ENCODE data around the gene USP30. TPM values are rescaled to one million over a fixed set of nuclear protein-coding genes. Genes with fewer than 3 reads are reported as not detected.

Gene USP30, protein sequence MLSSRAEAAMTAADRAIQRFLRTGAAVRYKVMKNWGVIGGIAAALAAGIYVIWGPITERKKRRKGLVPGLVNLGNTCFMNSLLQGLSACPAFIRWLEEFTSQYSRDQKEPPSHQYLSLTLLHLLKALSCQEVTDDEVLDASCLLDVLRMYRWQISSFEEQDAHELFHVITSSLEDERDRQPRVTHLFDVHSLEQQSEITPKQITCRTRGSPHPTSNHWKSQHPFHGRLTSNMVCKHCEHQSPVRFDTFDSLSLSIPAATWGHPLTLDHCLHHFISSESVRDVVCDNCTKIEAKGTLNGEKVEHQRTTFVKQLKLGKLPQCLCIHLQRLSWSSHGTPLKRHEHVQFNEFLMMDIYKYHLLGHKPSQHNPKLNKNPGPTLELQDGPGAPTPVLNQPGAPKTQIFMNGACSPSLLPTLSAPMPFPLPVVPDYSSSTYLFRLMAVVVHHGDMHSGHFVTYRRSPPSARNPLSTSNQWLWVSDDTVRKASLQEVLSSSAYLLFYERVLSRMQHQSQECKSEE
- total RNA-seq: 9.4 TPM in 2 replicates

DNA sequence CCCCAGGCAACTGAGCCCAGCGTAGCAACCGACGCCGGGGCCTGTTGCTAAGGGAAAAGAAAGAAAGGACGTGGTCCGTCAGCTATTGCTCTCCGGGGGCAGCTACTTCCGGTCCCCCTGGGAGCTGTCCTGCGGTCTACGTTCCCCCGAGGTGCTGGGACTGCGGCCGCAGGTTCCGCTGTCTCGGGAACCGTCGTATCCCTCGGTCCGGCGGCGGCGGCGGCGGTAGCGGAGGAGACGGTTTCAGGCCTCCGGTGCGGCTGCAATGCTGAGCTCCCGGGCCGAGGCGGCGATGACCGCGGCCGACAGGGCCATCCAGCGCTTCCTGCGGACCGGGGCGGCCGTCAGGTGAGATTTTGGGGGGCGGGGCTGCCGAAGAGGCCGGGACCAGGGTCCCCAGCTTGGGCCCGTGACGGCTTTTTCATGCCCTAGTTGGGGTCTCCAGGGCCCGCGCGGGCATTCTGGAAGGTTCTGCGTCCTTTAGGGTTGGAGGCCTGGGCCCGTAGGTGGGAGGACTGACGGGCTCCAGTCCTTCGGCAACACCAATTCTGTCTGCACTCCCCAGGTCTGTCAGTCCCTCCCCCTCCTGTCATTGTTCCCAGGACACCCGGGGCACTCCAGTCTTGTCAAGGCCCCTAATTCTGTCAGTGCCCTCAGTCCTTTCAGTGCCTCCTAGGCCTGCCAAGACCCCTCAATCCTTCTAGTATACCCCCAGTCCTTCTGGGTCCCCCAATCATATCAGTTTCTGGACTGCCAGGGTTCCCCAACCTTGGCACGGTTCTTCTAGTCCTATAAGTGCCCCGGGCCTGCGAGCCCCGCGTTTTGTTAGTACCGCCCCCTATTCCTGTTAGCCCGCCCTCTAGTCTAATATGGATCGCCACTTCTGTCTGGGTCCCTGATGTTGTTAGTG lies at the start of gene USP30:
Gene USP30, plus strand, starts transcription at position 163 of the 910 bp plus-strand sequence. Its CDS starts 103 bp downstream, at position 266.
- H3K36me3 ChIP-seq (ENCODE audit: control insufficient read depth, insufficient read depth, low read length): no peaks in the 10 kb centered on the region
- TF ChIP-seq, protein P1, sequence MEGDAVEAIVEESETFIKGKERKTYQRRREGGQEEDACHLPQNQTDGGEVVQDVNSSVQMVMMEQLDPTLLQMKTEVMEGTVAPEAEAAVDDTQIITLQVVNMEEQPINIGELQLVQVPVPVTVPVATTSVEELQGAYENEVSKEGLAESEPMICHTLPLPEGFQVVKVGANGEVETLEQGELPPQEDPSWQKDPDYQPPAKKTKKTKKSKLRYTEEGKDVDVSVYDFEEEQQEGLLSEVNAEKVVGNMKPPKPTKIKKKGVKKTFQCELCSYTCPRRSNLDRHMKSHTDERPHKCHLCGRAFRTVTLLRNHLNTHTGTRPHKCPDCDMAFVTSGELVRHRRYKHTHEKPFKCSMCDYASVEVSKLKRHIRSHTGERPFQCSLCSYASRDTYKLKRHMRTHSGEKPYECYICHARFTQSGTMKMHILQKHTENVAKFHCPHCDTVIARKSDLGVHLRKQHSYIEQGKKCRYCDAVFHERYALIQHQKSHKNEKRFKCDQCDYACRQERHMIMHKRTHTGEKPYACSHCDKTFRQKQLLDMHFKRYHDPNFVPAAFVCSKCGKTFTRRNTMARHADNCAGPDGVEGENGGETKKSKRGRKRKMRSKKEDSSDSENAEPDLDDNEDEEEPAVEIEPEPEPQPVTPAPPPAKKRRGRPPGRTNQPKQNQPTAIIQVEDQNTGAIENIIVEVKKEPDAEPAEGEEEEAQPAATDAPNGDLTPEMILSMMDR (IDR thresholded peaks at IDR 0.05; ENCODE audit: insufficient read depth, low read length, poor library complexity, severe bottlenecking): no peak
- DNase-seq (ENCODE audit: low read depth): peak; percentile 19
- H3K27me3 ChIP-seq (ENCODE audit: control insufficient read depth, insufficient read depth, low read length): no peaks in the 10 kb centered on the region
- H3K4me3 ChIP-seq (ENCODE audit: low read depth, low read length): peak within 1 kb of the TSS; percentile 47

DNA sequence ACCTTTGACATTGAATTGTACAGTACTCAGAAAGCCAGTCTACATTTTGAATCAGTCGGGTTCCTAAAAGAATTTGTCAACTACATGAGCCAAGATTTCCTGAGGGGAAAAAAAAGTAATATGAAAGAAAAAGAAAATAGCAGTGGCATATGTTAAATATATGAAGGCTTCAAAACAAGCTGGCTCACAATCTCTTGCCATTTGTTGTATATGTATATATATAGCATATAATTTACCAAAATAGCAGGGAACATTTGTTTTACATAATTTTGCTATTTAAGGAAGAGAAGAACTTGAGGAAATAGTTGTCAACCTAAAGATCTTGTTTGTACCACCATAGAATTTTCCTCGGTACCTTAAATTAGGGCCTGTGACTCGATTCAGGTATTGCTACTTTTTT lies 48.4 kb upstream of the USP30 start:
- H3K27me3 ChIP-seq (ENCODE audit: control insufficient read depth, insufficient read depth, low read length): peaks cover 2% of the 10 kb centered on the region
- H3K4me3 ChIP-seq (ENCODE audit: low read depth, low read length): no peak overlapping the region
- TF ChIP-seq, protein P1 (IDR thresholded peaks at IDR 0.05; ENCODE audit: insufficient read depth, low read length, poor library complexity, severe bottlenecking): no peak
- H3K36me3 ChIP-seq (ENCODE audit: control insufficient read depth, insufficient read depth, low read length): no peaks in the 10 kb centered on the region
- DNase-seq (ENCODE audit: low read depth): no peak

DNA sequence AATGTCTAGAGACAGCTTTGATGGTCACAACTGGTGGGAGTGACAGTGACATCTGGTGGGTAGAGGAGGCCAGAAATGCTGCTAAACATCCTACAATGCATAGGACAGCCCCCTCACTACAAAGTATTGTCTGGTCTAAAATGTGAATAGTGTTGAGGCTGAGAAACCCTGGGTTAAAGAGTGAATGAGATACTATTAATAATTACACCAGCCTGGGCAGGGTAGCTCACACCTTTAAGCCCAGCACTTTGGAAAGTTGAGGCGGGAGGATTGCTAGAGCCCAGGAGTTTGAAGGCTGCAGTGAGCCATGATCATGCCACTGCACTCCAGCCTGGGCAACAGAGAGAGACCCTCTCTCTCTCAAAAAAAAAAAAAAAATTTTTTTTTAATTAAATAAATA lies 42.6 kb upstream of the USP30 start:
- Histone ChIP-seq H3K36me3 (ENCODE audit: control insufficient read depth, insufficient read depth, low read length) (no peaks in the 10 kb centered on the region), H3K4me3 (ENCODE audit: low read depth, low read length) (no peak overlapping the region), H3K27me3 (ENCODE audit: control insufficient read depth, insufficient read depth, low read length) (peaks cover 2% of the 10 kb centered on the region)
- TF ChIP-seq, protein P1 (IDR thresholded peaks at IDR 0.05; ENCODE audit: insufficient read depth, low read length, poor library complexity, severe bottlenecking): no peak
- no peak for DNase-seq (ENCODE audit: low read depth)

DNA sequence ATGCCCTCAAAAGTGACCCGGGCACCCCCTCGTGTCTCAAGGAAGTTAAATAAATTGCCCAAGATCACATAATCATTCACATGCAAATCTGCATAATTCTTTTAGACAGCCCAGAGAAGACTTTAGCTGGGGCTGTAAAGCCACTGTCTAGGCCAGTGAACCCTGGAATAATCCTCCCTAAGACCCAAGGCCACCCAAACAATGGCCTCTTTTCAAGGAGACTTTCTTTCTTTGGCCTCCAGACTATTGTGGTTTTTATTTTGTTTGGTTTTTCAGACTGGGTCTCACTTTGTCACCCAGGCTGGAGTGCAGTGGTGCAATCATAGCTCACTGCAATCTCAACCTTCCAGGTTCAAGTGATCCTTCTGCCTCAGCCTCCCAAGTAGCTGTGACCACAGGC lies 42.1 kb upstream of the USP30 start:
- H3K4me3 ChIP-seq (ENCODE audit: low read depth, low read length): no peak overlapping the region
- TF ChIP-seq, protein P1 (IDR thresholded peaks at IDR 0.05; ENCODE audit: insufficient read depth, low read length, poor library complexity, severe bottlenecking): no peak
- no peaks in the 10 kb centered on the region for H3K36me3 ChIP-seq (ENCODE audit: control insufficient read depth, insufficient read depth, low read length)
- peaks cover under 1% of the 10 kb centered on the region for H3K27me3 ChIP-seq (ENCODE audit: control insufficient read depth, insufficient read depth, low read length)
- no peak for DNase-seq (ENCODE audit: low read depth)

DNA sequence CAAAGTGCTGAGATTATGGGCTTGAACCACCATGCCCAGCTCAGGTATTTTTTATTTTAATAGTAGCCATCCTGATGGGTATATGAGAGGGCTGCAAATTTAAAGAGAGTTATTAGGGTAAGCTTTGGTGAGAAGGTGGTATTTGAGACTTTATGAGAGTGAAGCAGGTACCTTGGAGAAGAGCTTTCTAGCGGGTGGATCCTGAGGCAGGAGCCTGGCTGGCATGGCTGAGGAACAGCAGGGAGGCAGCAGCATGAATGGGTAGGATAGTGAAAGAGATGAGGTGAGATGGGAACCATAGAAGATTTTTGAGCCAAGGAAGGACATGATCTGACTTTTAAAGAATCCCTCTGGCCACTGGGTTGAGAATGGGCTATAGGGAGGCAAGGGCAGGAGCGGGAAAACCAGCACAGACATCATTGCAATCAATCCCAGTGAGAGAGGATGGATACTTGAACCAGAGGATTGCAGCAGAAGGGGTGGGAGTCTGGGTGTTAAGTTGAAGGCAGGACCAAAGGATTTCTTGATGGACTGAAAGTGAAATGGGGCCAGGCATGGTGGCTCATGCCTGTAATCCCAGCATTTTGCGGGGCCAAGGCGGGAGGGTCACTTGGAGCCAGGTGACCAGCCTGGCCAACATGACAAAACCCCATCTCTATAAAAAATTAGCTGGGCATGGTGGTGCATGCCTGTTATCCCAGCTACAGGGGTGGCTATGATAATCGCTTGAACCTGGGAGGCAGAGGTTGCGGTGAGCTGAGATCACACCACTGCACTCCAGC lies 37.2 kb upstream of the USP30 start:
- H3K4me3 ChIP-seq (ENCODE audit: low read depth, low read length): no peak overlapping the region
- DNase-seq (ENCODE audit: low read depth): no peak
- no peaks in the 10 kb centered on the region for H3K36me3 ChIP-seq (ENCODE audit: control insufficient read depth, insufficient read depth, low read length)
- H3K27me3 ChIP-seq (ENCODE audit: control insufficient read depth, insufficient read depth, low read length): no peaks in the 10 kb centered on the region
- TF ChIP-seq, protein P1 (IDR thresholded peaks at IDR 0.05; ENCODE audit: insufficient read depth, low read length, poor library complexity, severe bottlenecking): no peak

Measured in kidney epithelial cell (primary cell).